ENCODE measurements around the gene TNFRSF21.
"Not testable (repeated sequence)": the region's sequence is repeated elsewhere in the genome, so short reads cannot be mapped to it uniquely, and the experiment has no call there.

The TNFRSF21 gene

DNA sequence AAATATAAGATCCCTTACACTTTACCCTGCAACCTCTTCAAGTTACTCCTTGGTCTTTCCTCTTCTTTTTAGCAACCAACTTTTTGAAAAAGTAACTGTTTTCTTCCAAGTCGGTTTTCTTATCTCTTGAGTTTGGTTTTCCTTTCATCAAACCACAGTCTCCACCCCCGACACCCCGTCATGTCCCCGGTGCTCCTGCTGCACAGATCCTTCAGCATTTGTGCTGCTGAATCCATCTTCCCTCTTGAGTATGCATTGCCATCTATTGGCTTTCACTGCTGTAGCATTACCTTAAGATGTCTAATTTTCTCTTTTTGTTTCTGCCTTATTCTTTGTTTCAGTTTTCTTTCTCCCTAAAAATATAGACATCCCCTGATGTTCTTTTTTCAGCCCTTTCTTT lies 11.9 kb upstream of the TNFRSF21 start:
- DNase-seq (ENCODE audit: low read depth), result no peak

DNA sequence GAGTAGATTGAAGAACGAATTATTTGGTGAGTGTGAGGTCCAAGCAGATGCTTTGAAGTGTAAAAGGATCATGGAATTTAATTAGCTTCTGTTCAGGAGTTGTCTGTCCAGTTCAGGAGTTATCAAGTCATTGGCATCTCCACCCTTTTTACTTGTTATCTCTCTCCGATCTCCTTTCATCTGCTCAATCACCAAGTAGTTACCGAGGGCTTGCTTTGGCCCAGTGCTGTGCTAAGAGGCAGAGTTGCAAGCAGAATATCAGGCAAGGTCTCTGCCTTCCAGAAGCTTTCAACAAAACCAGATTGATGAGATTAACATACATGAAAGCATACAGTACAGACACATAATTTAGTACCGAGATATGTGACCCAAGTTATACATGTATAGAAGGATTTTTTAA lies 10.2 kb upstream of the TNFRSF21 start:
- DNase-seq (ENCODE audit: low read depth), result no peak

DNA sequence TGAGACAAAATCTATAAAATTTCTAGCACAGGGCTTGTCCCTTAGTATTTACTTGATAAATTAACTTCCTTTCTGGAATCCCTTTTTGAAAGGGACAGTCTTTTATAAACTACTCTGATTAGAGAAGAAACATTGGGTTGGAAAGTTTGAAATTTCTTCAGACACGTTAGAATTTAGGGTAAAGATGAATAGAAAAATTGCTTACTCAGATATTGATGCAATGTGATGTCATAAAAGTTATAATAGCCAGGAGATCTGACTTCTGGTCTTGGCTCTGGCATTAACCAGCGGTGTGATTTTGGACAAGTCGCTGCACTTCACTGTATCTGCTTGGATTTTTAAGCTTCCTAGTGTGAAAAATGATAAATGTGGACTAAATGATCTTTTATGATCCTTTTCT lies 9.7 kb upstream of the TNFRSF21 start:
- no peak for DNase-seq (ENCODE audit: low read depth)

- DNase-seq (ENCODE audit: low read depth), result no peak
Measured at GRCh38 chr6:47318236-47318989, 8.7 kb upstream of the TNFRSF21 start.

- not testable (repeated sequence) for DNase-seq (ENCODE audit: low read depth)
Measured at GRCh38 chr6:47315181-47315580, 5.5 kb upstream of the TNFRSF21 start.

DNA sequence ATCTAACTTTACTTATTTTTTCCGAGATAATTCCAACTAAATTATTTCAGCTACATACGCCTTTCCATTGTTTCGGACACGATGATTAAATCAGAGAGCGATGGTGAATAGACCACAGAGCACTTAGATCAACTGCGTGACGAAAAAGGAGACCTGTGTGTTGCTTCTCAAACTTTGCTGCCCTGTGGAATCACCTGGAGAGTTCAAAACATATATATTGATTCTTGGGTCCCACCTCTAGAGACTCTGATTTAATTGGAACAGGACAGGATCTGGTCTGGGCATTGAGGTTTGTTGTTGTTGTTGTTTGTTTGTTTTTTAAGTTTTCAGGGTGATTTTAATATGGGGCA lies 401 bp upstream of the TNFRSF21 start:
- DNase-seq (ENCODE audit: low read depth), result no peak

- no peak for DNase-seq (ENCODE audit: low read depth)
Measured at GRCh38 chr6:47308552-47309290, 984 bp downstream of the TNFRSF21 start.

- no peak for DNase-seq (ENCODE audit: low read depth)
Measured at GRCh38 chr6:47308198-47308517, 1.5 kb downstream of the TNFRSF21 start.

DNA sequence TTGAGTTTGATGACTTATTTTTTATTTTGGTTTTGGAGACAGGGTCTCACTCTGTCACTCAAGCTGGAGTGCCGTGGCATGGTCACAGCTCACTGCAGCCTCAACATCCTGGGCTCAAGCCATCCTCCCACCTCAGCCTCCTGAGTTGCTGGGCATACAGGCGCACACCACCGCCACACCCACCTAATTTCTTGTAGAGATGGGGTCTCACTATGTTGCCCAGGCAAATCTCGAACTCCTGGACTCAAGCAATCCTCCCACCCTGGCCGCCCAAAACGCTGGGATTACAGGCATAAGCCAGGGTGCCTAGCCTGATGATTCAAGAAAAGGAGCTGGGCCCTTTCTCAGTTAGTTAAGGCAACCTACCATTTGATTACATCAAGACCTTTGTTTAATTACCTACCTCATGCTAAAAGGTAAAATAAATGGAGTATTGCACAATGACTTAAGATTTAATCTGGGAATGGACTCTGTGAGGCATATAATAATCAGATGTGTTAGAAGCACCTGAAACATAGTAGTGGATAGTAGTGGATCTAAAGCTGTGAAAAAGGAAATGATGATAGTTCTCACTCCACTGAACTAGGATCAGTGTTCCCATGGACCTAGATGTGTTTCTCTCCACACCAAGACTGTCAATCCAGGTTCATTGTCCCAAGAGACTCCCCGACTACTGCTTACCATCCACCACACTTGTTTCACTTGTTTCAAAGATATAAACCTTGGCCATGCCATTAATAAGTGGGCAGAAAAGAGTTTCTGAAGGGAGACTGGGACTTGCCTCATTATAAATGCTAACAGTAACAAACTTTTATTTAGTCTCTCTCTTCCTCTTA lies 2.1 kb downstream of the TNFRSF21 start:
- DNase-seq (ENCODE audit: low read depth), result no peak

GRCh38 chr6:47306887-47307286 lies 2.8 kb downstream of the TNFRSF21 start:
- no peak for DNase-seq (ENCODE audit: low read depth)

DNA sequence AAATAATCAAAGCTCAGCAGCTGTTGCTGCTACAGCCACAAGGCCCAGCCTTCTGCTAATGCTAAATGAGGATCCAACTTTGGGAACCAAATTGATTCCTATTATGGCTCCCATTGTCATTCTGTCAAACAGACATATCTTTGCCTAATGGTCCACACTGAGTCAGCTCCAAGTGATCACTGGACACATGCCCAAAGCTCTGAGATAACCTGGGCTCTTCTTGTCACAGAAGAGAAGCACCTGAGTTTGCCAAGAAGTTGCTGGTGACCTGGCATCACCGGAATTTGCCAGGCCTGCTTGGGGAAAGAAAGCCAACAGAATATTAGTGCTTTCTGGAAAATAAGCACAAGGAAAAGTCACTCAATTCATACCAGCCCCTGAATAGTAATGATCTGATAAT lies 5.8 kb downstream of the TNFRSF21 start:
- no peak for DNase-seq (ENCODE audit: low read depth)

DNA sequence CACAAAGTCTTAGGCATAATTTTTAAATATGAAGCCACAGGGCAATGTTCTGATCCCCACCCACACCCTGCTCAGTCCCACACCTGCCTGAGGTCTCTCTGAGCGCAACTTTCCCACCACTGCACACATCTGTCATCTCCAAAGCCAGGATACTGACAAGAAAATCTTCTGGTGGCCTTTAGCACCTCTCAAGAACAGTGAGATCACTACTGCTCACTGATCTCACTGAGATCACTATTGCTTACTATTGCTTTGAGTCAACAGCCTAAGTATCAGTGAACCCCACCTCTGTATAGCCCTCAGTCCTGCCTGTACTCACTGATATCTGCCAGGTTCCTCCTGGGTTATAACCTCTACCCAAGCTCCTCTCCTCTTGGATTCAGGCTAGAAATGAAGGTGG lies 6.4 kb downstream of the TNFRSF21 start:
- DNase-seq (ENCODE audit: low read depth), result no peak

GRCh38 chr6:47302043-47302442 lies 7.7 kb downstream of the TNFRSF21 start:
- DNase-seq (ENCODE audit: low read depth), result no peak

DNA sequence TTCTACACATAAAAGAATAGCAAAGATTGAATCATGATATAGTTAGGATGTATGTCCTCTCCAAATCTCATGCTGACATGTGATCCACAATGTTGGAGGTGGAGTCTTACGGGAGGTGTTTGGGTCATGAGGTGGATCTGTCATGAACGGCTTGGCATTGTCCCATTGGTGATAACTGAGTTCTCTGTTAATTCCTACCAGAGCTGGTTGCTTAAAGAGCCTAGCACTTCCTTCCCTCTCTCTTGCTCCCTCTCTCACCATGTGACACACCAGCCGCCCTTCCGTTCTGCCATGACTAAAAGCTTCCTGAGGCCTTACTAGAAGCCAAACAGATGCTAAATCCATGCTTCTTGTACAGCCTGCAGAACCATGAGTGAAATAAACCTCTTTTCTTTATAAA lies 8.3 kb downstream of the TNFRSF21 start:
- no peak for DNase-seq (ENCODE audit: low read depth)

DNA sequence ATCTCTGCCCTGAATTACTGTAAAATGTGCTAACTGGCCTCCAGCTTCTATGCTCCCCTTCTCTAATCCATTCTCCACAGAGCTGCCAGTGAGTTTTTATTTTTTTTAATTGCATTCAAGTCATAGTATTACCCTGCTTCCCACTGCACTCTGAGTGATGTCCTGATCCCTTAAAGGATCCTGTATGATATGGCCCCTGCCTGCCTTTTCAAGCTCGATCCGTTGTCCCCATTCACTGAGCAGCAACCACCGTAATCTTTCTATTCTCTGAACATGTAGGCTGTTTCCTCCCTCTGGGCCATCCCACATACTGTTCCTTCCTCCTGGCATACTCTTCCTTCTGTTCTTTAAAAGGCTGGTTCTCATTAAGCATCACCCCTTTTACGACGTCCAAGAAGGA lies 9.3 kb downstream of the TNFRSF21 start:
- no peak for DNase-seq (ENCODE audit: low read depth)

GRCh38 chr6:47299965-47300364 lies 9.7 kb downstream of the TNFRSF21 start:
- DNase-seq (ENCODE audit: low read depth), result no peak

- no peak for DNase-seq (ENCODE audit: low read depth)
Measured at GRCh38 chr6:47298475-47298874, 11.2 kb downstream of the TNFRSF21 start.

DNA sequence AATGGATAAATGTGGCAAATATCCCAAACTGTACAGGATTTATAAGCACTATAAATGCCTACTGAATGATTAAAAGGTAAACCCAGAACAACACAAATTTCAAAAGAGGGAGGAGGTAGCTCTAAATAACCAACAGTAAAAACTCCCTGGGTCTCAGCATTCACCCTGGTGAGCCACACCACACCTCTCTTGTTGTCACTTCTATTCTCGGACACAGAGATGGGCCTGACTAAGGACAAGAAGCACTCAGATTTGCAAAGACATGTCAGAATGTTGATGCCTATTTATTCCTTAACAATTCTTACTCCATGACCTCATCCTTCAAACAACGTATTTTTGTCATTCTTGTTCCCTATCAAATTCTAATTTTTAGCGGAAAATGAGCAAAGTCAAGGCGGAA lies 14.7 kb downstream of the TNFRSF21 start:
- no peak for DNase-seq (ENCODE audit: low read depth)

DNA sequence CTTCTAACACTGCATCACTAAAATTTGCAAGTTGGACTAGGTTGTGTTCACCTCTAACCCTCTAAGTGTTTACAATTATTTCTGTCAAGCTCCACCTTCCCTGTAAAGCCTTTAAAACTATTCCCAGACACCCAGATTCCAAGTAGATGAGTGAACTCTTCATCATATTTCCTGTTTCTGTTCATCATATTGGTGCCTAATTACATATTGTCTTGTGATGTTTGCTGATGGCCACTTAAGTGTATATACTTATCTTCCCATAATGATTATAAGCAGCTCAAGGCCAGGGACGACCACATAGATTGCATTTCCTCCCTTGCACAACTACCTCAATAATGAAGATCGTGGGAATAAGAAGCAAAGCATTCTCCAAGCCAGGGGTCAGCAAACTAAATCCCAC lies 16.8 kb downstream of the TNFRSF21 start:
- no peak for DNase-seq (ENCODE audit: low read depth)

DNA sequence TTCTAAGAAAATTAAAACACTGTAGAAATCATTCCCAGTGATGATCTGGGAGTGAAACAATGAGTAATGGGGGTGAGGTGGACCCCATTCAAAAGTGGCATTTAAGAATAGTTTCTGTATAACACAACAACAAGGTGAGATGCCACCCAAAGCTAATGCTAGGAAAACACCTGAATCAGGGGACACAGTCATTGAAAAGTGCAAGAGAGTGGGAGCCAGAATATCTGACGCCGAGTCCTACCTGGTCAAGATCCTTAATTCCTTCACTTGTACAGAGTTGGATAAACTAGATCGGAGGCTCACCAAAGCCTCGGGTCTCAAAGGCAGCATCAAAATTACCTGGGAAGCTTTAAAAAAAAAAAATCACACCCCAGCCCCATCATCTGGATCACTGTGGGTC lies 17.7 kb downstream of the TNFRSF21 start:
- no peak for DNase-seq (ENCODE audit: low read depth)

- DNase-seq (ENCODE audit: low read depth), result no peak
Measured at GRCh38 chr6:47290124-47290834, 19.4 kb downstream of the TNFRSF21 start.

DNA sequence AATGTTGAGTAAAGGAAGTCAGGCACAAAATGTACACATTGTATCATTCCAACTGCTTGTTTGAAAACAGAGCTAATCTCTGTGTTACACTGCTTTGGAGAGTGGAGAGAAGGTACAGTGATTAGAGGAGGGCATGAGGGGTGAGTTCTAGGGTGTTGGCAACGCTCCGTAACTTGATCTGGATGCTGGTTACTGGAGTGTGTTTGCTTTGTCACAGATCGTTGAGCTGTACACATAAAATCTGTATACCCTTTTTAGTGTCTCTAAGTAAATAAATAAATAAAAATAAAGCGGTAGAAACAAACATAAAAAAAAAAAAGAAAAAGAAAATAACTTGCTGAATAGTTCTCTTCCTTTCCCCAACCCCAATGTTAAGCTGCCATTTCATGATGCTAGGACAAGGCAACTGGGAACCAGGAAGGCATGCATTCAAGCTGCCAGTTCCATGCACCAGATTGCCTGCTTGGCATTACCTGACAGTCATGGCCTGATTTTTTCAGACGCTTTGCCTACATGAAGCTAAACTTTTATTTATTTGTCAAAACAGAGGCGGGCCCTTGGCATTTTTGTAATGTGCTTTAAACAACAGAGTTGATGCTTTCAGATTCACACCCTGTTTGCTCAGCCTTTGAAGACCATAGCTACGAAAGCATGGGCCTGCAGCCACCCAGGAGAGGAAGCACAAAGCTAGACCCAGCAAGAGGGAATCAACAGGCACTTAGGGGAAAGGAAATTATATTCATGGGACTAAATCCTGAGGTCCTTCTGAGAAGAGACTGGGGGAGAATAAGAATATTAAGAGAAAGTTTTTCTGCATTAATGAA lies 21.2 kb downstream of the TNFRSF21 start:
- DNase-seq (ENCODE audit: low read depth), result no peak

Data from T-helper 22 cell (primary cell).